ENCODE measurements around the gene PPP1R9B.

Gene PPP1R9B

DNA sequence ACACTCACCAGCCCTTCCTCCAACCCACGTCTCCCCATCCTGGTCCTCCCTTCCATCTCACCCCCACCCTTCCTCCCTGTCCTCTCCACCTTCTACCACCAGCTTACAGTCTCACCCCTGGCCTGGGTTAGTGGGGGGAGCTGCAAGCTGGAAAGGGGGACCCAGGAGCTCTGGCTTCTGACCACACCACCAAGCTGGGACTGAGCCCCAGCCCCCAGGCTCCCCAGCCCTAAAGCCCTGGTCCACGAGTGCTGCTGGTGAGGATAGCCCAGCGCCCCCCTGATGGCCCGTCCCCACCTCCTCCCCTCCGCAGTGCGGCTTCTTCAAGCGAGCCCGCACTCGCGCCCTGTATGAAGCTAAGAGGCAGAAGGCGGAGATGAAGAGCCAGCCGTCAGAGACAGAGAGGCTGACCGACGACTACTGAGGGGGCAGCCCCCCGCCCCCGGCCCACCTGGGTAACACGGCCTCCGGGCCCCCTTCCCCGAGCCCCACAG lies 62.5 kb downstream of the PPP1R9B start:
- no peak overlapping the region for H3K27ac Mint-ChIP-seq
- no peaks in the 10 kb centered on the region for H3K27me3 Mint-ChIP-seq
- no peaks in the 10 kb centered on the region for H3K9me3 Mint-ChIP-seq (ENCODE audit: low read depth)
- no peak overlapping the region for H3K4me3 Mint-ChIP-seq
- no peaks in the 10 kb centered on the region for H3K4me1 Mint-ChIP-seq (ENCODE audit: low read depth)
- H3K36me3 Mint-ChIP-seq: no peaks in the 10 kb centered on the region

DNA sequence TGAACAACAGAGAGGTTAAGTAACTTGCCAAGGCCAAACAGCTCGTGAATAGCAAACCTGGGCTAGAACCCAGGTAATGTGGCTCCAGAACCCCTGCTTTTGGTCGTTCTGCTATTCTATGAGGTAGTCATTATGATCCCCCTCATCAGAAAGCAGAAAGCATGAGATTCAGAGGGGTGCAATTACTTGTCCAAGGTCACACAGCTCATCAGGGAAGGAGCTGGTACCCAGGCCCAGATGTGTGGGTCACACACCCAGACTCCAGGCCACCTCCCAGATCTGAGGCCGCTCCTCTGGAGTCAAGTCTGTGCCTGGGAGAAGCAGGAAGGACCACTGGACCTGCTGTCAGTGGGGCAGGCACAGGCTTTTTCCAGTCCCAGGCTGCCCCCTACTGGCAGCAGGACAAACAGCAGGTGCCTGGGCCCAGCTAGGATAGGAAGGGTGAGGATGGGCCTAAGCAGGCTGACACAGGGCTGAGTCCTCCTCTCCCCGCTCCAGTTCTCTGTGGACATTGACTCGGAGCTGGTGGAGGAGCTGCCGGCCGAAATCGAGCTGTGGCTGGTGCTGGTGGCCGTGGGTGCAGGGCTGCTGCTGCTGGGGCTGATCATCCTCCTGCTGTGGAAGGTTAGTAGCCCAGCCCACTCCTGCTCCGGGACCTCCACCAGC lies 63.1 kb downstream of the PPP1R9B start:
- H3K27me3 Mint-ChIP-seq: no peaks in the 10 kb centered on the region
- H3K9me3 Mint-ChIP-seq (ENCODE audit: low read depth): no peaks in the 10 kb centered on the region
- H3K4me3 Mint-ChIP-seq: no peak overlapping the region
- H3K27ac Mint-ChIP-seq: no peak overlapping the region
- no peaks in the 10 kb centered on the region for H3K36me3 Mint-ChIP-seq
- no peaks in the 10 kb centered on the region for H3K4me1 Mint-ChIP-seq (ENCODE audit: low read depth)

Measured in activated naive CD8-positive, alpha-beta T cell (primary cell).